GM12878 (cell line): ENCODE measurements around the gene TSFM. TPM values are rescaled to one million over a fixed set of nuclear protein-coding genes. Genes with fewer than 3 reads are reported as not detected.

Experiments
- BMI1 ChIP-seq: fragments of 450-650 bp; IDR thresholded peaks from 2 replicates; pipeline ENCODE4 v1.6.1; 2016; ENCODE audit warnings: mild to moderate bottlenecking, moderate library complexity, borderline replicate concordance
- HDGF ChIP-seq: fragments of 450-650 bp; IDR thresholded peaks from 2 replicates; pipeline ENCODE4 v1.6.1; 2016; ENCODE audit warnings: antibody characterized with exemption
- KAT2A ChIP-seq: conservative IDR thresholded peaks from 2 replicates; pipeline ENCODE4 v1.6.1; 2011; ENCODE audit warnings: low read depth, low read length; ENCODE audit not compliant: control insufficient read depth
- MEF2B ChIP-seq: fragments of 450-650 bp; IDR thresholded peaks from 2 replicates; pipeline ENCODE4 v1.6.1; 2018; ENCODE audit warnings: mild to moderate bottlenecking, moderate library complexity; ENCODE audit not compliant: partially characterized antibody, poor library complexity, severe bottlenecking
- MLLT1 ChIP-seq: fragments of 450-650 bp; IDR thresholded peaks from 2 replicates; pipeline ENCODE4 v1.6.1; 2016; ENCODE audit warnings: mild to moderate bottlenecking
- MTA2 ChIP-seq: fragments of 450-650 bp; IDR thresholded peaks from 2 replicates; pipeline ENCODE4 v1.6.1; 2016; ENCODE audit warnings: low read depth, mild to moderate bottlenecking, moderate library complexity
- MTA3 ChIP-seq: IDR thresholded peaks from 2 replicates; pipeline ENCODE4 v1.6.1; 2012; ENCODE audit warnings: low read length, inconsistent platforms, borderline replicate concordance
- MXI1 ChIP-seq: fragments of 150-350 bp; IDR thresholded peaks from 2 replicates; pipeline ENCODE4 v1.6.1; 2011; ENCODE audit warnings: low read depth, mild to moderate bottlenecking, inconsistent platforms, low read length, improper control_type of control experiment
- POLR2A ChIP-seq: IDR thresholded peaks from 2 replicates; pipeline ENCODE4 v1.6.1; 2011; ENCODE audit warnings: low read depth, mild to moderate bottlenecking, low read length
- RELB ChIP-seq: fragments of 450-650 bp; IDR thresholded peaks from 2 replicates; pipeline ENCODE4 v1.6.1; 2017; ENCODE audit warnings: low read depth, mild to moderate bottlenecking, moderate library complexity
- RFX5 ChIP-seq: IDR thresholded peaks from 2 replicates; pipeline ENCODE4 v1.6.1; 2011; ENCODE audit warnings: low read depth, low read length, improper control_type of control experiment
- SMARCA5 ChIP-seq: fragments of 450-650 bp; IDR thresholded peaks from 2 replicates; pipeline ENCODE4 v1.6.1; 2017; ENCODE audit warnings: mild to moderate bottlenecking
- TCF3 ChIP-seq: IDR thresholded peaks from 2 replicates; pipeline ENCODE4 v1.6.1; 2012; ENCODE audit warnings: low read depth, mild to moderate bottlenecking, low read length, borderline replicate concordance; ENCODE audit not compliant: insufficient read depth
- polyA plus RNA-seq, 11 experiments: library from polyadenylated mRNA; depleted of rRNA in 4 of 11; unstranded in 6 of 11; stranded (reverse) in 5 of 11; fragments of >200 nt; fragmentation: Nextera tagmentation in 4 of 11; fragmentation: Illumina TruSeq in 1 of 11; extraction: Ambion mirVana in 4 of 11; extraction: Trizol in 1 of 11; gene quantifications; 1 replicate in 1 of 11; 2 replicates in 10 of 11; pipeline versions ENCODE4 v1.2.1 to v1.2.3, GENCODE V29; 2011 to 2016; ENCODE audit warnings: inconsistent platforms in 2 of 11, missing spikeins in 2 of 11, low read depth in 1 of 11
- total RNA-seq, 4 experiments: library from RNA; depleted of rRNA in 3 of 4; stranded (reverse); fragments of >200 nt in 3 of 4; fragmentation: Illumina TruSeq in 1 of 4; extraction: Trizol in 1 of 4; gene quantifications; 2 replicates each; pipeline versions ENCODE4 v1.2.1 to v1.2.3, GENCODE V29; 2013 to 2021
- TF ChIP-seq, protein P1 (sequence below): fragments of 450-650 bp; IDR thresholded peaks from 2 replicates; pipeline ENCODE4 v1.6.1; 2016; ENCODE audit warnings: mild to moderate bottlenecking
- TF ChIP-seq, protein P2 (sequence below): IDR thresholded peaks from 2 replicates; pipeline ENCODE4 v1.6.1; 2011; ENCODE audit warnings: borderline replicate concordance, low read depth, mild to moderate bottlenecking, moderate library complexity, mixed read lengths, low read length; ENCODE audit not compliant: insufficient read depth; ENCODE audit errors: extremely low read length

TSFM gene
- total and polyA plus RNA-seq, 10 of the 15 experiments (the other 5 are each of a cell fraction or from before 2014, with no cell fraction given), result 36.7 to 132 (median 45.6) TPM

DNA sequence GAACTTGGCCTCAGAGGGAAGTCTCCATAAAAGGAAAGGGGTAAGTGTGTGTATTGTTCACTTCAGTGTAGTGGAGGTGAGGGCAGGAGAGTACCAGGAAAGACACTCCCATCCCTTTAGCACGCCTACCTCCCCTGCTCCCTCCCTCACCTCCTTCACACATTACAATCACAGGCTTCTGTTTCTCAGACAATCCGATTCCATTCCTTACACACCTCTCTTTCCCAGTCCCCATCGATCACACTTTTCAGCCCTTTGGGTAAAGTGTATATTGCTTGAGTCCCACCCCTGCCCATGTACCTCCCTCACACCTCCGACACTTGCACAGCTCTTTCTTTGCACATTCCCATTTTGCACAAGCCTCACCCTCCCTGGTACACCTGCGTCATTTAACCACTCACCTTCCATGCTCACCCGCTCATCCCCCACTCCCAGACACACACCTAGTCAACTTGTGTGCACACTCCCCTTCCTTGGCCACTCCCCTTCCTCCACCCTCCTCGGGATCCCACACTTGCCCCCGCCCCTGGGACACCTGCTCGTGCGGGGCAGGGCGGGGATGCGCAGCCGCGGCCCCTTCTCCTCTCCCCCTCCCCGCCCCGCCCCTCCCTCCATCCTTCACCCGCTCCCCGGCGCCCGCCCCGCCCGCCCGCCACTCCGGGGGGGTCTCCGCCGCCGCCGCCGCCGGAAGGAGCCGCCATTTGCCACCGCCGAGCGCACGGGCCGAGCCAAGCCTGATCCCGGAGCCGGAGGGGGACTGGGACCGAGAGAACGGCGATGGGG lies 28.0 kb upstream of the TSFM start, which contains the start of gene MARCHF9 (continued):
- TF ChIP-seq MTA3, result no peak
- 0 out of 2 replicates have a peak, but pooled peaks have one; percentile 61 for TF ChIP-seq TCF3
- TF ChIP-seq MLLT1, result peak; percentile 78
- TF ChIP-seq, protein P1, sequence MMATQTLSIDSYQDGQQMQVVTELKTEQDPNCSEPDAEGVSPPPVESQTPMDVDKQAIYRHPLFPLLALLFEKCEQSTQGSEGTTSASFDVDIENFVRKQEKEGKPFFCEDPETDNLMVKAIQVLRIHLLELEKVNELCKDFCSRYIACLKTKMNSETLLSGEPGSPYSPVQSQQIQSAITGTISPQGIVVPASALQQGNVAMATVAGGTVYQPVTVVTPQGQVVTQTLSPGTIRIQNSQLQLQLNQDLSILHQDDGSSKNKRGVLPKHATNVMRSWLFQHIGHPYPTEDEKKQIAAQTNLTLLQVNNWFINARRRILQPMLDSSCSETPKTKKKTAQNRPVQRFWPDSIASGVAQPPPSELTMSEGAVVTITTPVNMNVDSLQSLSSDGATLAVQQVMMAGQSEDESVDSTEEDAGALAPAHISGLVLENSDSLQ, result no peak
- 0 out of 2 replicates have a peak, but pooled peaks have one; percentile 32 for TF ChIP-seq SMARCA5
- peak; percentile 43 for TF ChIP-seq MTA2
- no peak for TF ChIP-seq BMI1
- TF ChIP-seq RELB, result 0 out of 2 replicates have a peak, but pooled peaks have one; percentile 44
- no peak for TF ChIP-seq RFX5
- TF ChIP-seq POLR2A, result peak; percentile 48
- TF ChIP-seq MXI1, result no peak
- no peak for TF ChIP-seq KAT2A
- TF ChIP-seq, protein P2, sequence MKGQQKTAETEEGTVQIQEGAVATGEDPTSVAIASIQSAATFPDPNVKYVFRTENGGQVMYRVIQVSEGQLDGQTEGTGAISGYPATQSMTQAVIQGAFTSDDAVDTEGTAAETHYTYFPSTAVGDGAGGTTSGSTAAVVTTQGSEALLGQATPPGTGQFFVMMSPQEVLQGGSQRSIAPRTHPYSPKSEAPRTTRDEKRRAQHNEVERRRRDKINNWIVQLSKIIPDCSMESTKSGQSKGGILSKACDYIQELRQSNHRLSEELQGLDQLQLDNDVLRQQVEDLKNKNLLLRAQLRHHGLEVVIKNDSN, result no peak
- TF ChIP-seq MEF2B, result peak; percentile 42
- TF ChIP-seq HDGF, result peak; percentile 99
